Measurements from ENCODE around the gene DDX5.
"Not testable (repeated sequence)": the region's sequence is repeated elsewhere in the genome, so short reads cannot be mapped to it uniquely, and the experiment has no call there.

Gene DDX5

DNA sequence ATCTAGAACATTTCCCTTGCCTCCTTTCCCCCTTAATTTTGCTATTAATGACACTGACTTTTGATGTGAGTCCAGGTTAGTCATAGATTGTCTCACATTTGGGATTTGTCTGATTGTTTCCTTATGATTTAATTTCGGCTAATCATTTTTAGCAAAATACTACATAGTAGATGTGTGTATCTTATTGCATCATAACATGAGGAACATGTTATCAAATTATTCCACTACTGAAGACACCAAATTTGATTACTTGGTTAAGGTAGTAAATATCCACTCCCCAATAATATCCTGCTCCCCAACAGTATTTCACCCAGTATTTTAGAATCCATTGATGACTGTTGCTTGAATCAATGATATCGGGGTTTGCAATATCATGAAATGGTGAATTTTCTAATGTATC is 12.0 kb downstream of the DDX5 start:
- DNase-seq: no peak

DNA sequence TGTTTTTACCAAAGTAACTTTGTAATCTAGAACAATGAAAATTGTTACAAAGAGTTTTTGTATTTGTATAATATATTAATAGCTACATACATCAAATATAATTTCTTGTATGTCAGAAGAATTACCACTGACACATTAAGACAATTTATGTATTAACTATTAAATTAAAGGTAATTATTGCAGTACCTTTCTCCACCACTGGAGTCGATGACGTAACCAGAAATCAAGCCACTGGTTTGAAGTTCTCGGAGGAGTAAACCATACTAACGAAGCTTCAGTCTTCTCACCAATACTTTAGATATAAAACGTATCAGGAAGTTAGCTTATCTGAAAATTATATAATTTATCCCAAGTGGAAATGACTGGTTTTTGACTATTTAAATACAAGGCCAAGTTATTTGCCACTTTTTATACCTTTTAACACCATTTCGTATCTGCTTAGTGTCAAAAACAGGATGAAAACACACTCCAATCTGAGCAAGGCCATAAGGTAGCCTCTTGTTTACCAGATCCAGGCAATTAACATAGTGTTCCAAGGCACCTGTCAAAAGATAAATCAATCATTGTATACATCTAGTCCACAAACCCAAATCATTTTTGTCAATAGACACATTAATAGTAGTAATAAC is 13.5 kb downstream of the DDX5 start:
- no peak for DNase-seq

DNA sequence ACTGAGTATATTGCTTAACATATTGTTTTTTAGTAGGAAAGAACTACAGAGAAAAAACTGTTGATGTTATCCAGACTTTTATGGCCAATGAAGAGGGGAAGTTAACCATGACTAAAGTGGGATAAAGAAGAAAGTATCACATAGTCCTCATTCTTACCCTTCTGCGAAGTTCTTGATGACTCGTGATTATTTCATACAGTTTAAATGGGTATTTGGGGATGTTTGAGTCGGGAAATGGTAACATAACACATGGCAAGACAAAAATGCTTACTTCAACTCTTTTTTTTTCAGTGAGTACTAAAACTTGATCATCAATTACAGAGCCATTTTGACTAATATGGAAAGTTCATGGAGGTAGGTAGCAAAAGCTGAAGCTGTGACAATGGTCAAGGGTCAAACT is 14.1 kb downstream of the DDX5 start:
- no peak for DNase-seq

DNA sequence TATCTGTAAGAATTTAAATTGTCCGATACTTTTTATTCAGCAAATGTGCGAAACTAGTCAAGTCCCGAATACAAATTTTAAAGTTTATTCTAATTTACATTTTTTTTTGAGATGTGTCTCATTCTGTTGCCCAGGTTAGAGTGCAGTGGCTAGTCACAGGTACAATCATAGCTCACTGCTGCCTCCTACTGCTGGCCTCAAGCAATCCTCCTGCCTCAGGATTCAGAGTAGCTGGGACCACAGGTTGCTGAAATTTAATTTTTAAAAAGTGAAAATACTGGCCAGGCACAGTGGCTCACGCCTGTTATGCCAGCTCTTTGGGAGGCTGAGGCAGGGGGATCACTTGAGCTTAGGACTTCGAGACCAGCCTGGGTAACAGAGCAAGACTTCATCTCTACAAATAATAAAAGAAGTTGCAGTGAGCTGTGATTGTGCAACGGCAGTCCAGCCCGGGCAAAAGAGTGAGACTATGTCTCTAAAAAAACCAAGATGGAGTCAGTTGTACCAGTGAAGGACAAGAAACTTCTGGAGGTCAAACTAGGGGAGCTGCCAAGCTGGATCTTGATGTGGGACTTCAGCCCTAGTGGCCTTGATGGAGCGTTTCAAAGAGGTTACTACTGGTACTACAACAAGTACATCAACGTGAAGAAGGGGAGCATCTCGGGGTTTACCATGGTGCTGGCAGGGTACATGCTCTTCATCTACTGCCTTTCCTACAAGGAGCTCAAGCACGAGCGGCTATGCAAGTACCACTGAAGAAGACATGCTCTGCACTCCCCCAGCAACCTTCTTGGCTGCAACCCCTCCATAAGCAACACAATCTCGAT is 14.8 kb downstream of the DDX5 start:
- no peak for DNase-seq

DNA sequence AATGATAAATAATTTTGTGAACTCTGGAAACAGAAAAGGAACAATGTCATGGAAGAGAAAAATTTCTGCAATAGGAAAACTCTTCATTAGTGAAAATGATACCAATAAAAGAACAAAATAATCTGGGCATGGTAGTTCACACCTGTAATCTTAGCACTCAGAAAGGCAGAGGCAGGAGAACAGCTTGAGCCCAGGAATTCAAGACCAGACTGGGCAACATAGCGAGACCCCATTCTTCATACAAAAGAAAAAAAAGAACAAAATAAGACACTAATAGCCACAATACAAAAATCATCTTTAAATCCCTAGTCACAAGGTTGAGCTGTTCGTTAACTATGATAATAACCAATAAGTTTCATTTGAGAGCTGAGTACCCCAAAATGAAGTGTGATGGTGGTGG is 17.8 kb downstream of the DDX5 start:
- DNase-seq: no peak

DNA sequence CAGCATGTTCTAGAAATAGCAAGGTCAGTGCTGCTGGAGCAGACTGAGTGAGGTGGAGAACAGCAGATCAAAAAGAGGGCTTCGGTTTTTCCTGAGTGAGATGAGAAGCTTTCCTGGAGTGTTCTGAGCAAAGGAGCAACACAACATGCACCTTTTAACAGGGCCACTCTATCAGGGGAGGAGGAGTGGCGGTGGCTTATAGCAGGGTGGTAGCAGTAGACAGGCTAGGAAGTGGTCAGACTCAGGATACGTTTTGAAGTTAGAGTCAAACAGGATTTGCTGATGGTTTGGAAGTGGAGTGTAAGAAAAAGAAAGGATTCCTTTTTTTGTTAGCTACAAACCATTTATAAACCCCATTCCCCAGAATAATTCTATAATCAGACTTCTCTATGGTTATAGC is 21.7 kb downstream of the DDX5 start:
- DNase-seq: no peak

DNA sequence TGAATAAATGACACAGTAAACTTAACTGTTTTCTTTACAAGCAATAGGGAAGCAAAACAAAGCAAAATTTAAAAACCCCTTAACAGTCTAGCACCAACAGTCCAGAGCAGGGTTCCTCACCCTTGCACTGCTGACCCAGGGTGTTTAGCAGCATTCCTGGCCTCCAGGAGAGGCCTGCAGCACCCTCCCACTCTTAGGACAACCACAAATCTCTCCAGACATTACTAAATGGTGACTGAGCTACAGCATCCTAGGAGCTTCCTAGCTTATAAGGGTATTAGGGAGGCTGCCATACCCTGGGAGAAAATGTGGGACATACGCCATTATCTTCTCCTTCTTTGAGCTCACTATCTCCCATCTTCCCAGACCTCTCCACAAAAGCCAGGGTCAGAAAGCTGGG is 25.1 kb downstream of the DDX5 start:
- DNase-seq: no peak

DNA sequence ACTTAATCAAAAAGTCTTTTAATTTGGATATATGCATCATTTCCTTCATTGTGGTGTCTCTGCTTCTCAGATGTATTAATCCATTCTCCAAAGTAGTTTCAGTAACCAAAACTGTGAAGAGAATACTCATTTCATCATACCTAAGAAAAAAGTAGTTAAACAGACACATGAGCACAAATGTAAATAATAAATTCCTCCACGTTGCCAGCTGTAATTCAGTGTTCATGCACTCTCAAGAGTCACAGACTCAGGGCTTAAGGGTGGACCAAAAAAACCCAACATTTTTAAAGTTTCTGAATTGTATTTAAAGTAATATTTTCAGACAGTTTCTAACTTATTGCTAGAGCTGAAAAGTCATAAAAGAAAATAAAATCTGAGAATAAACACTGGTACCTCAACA is 28.2 kb downstream of the DDX5 start:
- no peak for DNase-seq

DNA sequence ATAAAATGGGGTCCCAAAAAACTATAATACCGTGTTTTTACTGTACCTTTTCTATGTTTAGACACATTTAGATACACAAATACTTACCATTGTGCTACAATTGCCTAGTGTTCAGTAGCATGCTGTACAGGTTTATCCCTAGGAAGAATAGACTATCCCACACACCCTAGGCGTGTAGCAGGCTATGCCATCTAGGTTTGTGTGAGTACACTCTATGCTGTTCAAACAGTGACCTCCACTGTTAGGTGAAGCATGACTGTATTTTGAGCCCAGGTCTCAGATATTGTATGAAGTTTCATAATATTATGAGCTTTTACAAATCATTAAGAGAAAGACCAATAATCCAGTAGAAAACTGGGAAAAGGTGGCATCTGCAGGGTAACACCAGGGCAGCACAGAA is 33.5 kb downstream of the DDX5 start:
- DNase-seq: no peak

DNA sequence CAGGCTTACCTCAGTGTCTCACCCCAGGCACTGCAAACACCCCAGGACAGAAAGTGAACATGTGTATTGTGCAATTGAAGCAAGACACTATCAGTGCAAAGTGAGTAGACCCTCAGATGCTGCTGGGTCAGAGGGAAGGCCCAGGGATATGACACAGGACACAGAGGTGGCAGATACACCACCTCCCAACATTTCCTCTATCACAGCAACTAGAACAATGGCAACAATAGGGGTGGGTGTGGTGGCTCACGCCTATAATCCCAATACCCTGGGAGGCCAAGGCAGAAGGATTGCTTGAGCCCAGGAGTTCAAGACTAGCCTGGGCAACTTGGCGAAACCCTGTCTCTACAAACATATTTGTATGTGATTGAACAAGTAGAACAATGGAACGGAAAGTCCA is 34.6 kb downstream of the DDX5 start:
- DNase-seq: no peak

DNA sequence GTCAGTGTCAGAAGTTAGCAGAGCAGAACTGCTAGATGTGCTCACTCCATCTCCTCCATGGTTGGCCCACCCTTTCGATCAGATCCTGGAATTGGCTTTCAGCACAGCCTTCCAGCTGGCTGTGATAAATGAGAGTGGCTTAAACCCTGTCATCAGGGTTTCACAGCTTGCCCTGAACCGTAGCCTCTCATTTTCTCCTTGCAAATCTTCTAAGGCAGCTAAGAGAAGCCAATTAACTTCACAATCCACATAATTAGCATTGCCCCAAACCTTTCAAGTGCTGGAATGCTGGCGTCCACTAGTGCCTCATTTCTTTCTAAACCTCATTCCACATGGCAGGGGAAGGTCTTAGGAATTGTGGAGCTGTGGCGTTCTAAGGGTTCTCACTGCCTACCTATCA is 35.5 kb downstream of the DDX5 start:
- DNase-seq: no peak

DNA sequence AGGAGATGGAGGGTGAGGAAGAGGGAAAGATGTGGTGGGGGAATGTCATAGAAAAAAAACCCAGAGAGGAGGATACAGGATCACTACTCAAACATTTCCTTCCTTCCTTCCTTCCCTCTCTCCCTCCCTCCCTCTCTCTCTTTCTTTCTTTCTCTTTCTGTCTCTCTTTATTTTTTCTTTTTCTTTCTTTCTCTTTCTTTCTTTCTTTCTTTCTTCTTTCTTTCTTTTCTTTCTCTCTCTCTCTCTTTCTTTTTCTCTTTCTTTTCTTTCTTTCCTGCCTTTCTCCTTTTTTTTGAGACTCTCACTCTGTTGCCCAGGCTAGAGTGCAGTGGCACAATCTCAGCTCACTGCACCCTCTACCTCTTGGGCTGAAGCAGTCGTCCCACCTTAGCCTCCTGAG is 39.3 kb downstream of the DDX5 start:
- DNase-seq: not testable (repeated sequence)

DNA sequence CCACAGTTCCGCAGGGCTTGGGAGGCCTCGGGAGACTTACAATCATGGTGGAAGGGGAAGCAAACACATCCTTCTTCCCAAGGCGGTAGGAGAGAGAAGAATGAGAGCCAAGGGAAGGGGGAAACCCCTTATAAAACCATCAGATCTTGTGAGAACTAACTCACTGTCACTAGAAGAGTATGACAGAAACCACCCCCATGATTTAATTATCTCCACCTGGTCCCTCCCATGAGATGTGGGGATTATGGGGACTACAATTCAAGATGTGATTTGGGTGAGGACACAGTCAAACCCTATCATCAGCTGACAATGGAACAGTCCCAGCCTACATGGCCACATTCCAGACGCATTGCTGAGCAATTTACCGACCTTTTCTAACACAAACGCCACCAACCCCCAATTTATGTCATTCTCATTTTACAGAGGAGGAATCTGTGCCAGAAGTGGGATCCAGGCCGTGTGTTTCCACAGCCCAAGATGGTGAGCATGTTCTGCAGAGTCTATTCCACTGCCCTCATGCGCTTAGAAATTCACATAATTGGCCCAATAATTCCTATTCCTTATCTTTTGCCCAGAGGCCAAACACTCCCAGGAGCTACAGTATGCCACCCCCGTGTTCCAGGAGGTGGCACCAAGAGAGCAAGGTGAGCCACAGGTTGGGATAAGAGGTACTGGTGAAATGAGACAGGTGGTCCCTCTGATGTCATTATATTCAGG is 39.9 kb downstream of the DDX5 start:
- no peak for DNase-seq

DNA sequence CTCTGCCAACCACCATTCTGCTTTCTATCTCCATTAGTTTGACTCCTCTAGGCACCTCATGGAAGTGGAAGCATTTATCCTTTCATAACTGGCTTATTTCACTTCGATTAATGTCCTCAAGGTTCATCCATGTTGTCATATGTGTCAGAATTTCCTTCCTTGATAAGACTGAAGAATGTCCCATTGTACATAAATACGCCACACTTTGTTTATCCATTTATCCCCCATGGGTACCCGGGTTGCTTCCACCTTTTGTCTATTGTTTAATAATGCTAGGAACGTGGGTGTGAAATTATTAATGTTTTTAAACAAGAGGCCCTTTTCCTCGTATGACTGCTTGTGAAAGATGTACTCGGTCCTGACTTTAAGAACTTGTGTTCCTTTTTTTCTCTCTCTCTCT is 44.3 kb downstream of the DDX5 start:
- DNase-seq: no peak

DNA sequence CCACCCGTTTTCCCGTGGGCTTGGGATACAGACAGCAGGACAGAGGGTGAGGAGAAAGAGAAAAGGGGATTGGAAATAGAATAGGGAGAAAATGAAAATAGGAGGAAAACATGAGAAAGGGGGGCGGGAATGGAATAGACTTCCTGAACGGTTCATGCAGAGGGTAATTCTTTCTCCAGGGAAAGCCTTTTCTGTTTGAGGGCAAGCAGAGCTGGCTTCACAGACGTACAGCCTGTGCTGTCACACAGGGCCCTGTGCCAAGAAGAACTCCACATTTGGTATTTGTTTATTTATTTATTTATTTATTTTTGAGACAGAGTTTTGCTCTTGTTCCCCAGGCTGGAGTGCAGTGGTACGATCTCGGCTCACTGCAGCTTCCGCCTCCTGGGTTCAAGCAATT is 45.1 kb downstream of the DDX5 start:
- no peak for DNase-seq

DNA sequence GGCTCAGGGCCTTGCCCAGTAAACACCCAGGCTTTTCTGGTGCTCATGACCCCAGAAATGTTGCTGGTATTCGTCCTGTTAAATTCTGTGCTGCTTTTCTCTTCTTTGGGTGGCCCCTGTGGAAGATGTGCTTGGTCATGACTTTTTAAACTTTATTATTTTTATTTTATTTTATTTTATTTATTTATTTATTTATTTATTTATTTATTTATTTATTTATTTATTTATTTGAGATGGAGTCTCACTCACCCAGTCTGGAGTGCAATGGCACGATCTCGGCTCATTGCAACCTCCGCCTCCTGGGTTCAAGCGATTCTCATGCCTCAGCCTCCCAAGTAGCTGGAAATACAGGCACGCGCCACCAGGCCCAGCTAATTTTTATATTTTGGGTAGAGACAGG is 46.3 kb downstream of the DDX5 start:
- not testable (repeated sequence) for DNase-seq

DNA sequence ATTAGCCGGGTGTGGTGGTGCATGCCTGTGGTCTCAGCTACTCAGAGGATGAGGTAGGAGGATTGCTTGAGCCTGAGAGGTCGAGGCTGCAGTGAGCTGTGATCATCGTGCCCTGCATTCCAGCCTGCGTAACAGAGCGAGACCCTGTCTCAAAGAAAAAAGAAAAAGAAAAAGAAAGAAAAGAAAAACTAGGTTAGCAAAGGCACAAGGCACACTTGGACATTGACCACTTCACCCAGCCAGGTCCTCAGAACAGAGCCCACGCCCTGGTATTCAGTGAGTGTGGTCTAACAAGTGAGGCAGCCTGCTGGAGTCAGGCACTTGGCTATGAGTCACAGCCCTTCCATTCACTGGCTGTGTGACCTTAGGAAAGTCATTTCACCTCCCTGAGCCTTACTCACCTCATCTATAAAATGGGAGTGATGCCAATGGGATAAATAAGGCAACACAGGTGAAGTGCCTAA is 46.8 kb downstream of the DDX5 start:
- DNase-seq: no peak

DNA sequence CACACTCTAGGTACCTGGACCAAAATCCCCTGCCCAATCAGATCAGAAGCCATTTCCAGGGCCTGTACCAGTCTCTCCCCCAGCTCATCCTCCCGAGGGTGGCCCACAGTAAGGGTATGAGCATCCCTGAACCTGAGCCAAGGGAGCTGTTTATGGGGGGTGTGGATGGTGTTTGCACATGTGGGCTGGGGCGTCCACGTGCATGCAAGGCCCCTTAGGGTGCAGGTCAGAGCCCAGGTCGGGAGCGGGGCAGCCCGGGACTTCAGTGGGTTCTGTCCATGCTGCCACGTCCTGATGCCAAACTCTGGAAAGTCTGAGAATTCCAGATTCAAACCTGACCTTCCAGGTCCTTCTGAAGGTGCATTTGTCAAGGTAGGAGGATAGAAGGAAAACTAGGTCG is 47.3 kb downstream of the DDX5 start:
- DNase-seq: no peak

DNA sequence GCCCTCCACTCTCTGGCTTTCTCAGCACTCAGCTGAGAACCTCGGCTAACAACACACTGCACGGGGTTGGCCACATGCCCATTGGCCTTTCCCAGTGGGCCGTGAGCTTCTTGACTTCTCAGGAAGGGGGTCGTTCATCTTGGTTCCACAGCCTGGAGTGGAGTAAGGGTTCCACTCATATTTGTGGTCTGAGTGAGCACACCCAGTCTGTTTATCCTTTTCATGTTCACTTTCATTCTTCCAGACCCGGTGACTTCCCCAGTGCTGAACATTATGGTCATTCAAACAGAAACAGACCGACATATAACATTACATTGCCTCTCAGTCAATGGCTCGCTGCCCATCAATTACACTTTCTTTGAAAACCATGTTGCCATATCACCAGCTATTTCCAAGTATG is 48.9 kb downstream of the DDX5 start:
- no peak for DNase-seq

DNA sequence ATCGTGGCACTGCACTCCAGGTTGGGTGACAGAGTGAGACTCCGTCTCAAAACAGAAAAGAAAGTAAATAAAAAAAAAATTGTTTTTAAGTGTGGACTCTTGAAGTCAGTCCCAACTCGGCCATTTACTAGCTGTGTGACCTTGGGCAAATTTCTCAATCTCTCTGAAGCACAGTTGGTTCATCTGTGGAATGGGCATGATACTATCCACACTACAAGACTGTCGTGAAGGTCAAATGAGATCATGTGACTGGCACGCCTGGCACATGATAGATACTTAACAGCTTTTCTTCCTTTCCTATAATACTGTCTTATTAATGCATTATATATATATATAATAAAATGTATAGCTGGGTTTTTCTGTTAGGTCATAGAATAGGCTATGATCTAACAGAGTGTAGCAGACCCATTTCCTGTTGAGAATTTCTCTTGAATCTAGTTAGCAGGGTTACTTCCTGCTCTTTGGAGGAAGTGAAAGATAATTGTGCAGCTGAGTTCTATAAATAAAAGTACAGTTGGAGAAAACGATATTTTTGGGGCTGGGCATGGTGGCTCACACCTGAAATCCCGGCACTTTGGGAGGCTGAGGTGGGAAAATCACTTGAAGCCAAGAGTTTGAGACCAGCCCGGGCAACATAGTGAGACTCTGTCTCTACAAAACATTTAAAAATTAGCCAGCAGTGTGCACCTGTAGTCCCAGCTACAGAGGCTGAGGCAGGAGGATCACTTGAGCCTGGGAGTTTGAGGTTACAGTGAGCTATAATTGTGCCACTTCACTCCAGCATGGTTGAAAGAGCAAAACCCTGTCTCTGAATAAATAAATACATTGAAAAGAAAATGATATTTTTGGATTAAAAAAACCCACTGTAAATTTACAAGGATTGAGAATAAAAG is 49.9 kb downstream of the DDX5 start:
- DNase-seq: no peak

DNA sequence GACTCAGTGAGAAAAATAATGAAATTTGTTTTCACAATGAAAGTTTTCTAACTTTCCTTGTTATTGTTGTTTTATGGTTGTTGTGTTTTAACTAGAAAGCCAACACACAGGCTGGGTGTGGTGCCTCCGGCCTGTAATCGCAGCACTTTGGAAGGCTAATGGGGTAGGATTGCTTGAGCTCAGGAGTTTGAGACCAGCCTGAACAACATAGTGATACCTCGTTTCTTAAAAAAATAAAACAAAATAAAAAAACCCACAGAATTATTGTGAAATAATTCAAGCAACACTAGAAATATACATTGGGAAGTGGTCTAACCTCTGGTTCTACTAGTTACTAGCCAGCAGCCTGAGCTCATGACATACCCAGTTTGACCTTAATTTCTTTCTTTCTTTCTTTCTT is 56.5 kb downstream of the DDX5 start:
- DNase-seq: no peak
